ENCODE results near the gene DHCR7.

The DHCR7 gene

GRCh38 chr11:71474771-71475483, 26.7 kb upstream of the DHCR7 start:
- Histone ChIP-seq H2AFZ (ENCODE audit: low read depth, low read length, severe bottlenecking) (no peak overlapping the region), H3K36me3 (ENCODE audit: low read length) (no peaks in the 10 kb centered on the region)

GRCh38 chr11:71474141-71474770, 26.1 kb upstream of the DHCR7 start:
- no peaks in the 10 kb centered on the region for H4K20me1 ChIP-seq (ENCODE audit: low read depth, low read length)
- no peak for TF ChIP-seq CTCF (IDR thresholded peaks at IDR 0.05; ENCODE audit: insufficient read depth, low read length, poor library complexity, severe bottlenecking)
- no peak for TF ChIP-seq EZH2phosphoT487 (conservative IDR thresholded peaks at IDR 0.05; ENCODE audit: low read length)
- H3K4me3 ChIP-seq (ENCODE audit: insufficient read depth, low read length, poor library complexity, severe bottlenecking) = no peak overlapping the region
- no peak overlapping the region for H3K27ac ChIP-seq (ENCODE audit: low read depth, low read length)
- H3K9me2 ChIP-seq (replicated peaks; ENCODE audit: insufficient read depth, low read length) = no peaks in the 10 kb centered on the region
- H3F3A ChIP-seq (ENCODE audit: insufficient read depth) = no peaks in the 10 kb centered on the region
- no peak overlapping the region for H3K9ac ChIP-seq (ENCODE audit: low read length)
- no peak overlapping the region for H2AFZ ChIP-seq (ENCODE audit: low read depth, low read length, severe bottlenecking)
- H3K79me2 ChIP-seq (ENCODE audit: insufficient read depth, low read length) = no peaks in the 10 kb centered on the region
- H3K4me2 ChIP-seq (ENCODE audit: low read depth, low read length, poor library complexity, severe bottlenecking) = no peak overlapping the region
- H3K36me3 ChIP-seq (ENCODE audit: low read length) = no peaks in the 10 kb centered on the region
- no peaks in the 10 kb centered on the region for H3K9me3 ChIP-seq (ENCODE audit: insufficient read depth, low read length)
- H3K27me3 ChIP-seq (ENCODE audit: low read length) = no peaks in the 10 kb centered on the region

More at GRCh38 chr11:71474771-71475483, 26.7 kb upstream of the DHCR7 start:
- H3K9me2 ChIP-seq (replicated peaks; ENCODE audit: insufficient read depth, low read length) = no peaks in the 10 kb centered on the region
- H3F3A ChIP-seq (ENCODE audit: insufficient read depth) = no peaks in the 10 kb centered on the region
- H3K79me2 ChIP-seq (ENCODE audit: insufficient read depth, low read length) = no peaks in the 10 kb centered on the region
- no peaks in the 10 kb centered on the region for H4K20me1 ChIP-seq (ENCODE audit: low read depth, low read length)
- TF ChIP-seq EZH2phosphoT487 (conservative IDR thresholded peaks at IDR 0.05; ENCODE audit: low read length) = no peak
- no peak overlapping the region for H3K4me3 ChIP-seq (ENCODE audit: insufficient read depth, low read length, poor library complexity, severe bottlenecking)
- no peak overlapping the region for H3K4me2 ChIP-seq (ENCODE audit: low read depth, low read length, poor library complexity, severe bottlenecking)
- H3K9me3 ChIP-seq (ENCODE audit: insufficient read depth, low read length) = no peaks in the 10 kb centered on the region
- no peaks in the 10 kb centered on the region for H3K27me3 ChIP-seq (ENCODE audit: low read length)
- H3K27ac ChIP-seq (ENCODE audit: low read depth, low read length) = no peak overlapping the region
- no peak overlapping the region for H3K9ac ChIP-seq (ENCODE audit: low read length)

GRCh38 chr11:71473793-71474080, 25.5 kb upstream of the DHCR7 start:
- no peaks in the 10 kb centered on the region for H3K79me2 ChIP-seq (ENCODE audit: insufficient read depth, low read length)

More at GRCh38 chr11:71473793-71474080, 25.5 kb upstream of the DHCR7 start:
- Histone ChIP-seq H3K4me3 (ENCODE audit: insufficient read depth, low read length, poor library complexity, severe bottlenecking) (no peak overlapping the region), H3K36me3 (ENCODE audit: low read length) (no peaks in the 10 kb centered on the region), H3K27me3 (ENCODE audit: low read length) (no peaks in the 10 kb centered on the region), H3K9me3 (ENCODE audit: insufficient read depth, low read length) (no peaks in the 10 kb centered on the region), H3F3A (ENCODE audit: insufficient read depth) (no peaks in the 10 kb centered on the region), H3K9ac (ENCODE audit: low read length) (no peak overlapping the region), H2AFZ (ENCODE audit: low read depth, low read length, severe bottlenecking) (no peak overlapping the region), H3K4me2 (ENCODE audit: low read depth, low read length, poor library complexity, severe bottlenecking) (no peak overlapping the region), H4K20me1 (ENCODE audit: low read depth, low read length) (no peaks in the 10 kb centered on the region), H3K27ac (ENCODE audit: low read depth, low read length) (no peak overlapping the region), H3K9me2 (replicated peaks; ENCODE audit: insufficient read depth, low read length) (no peaks in the 10 kb centered on the region)
- TF ChIP-seq EZH2phosphoT487 (conservative IDR thresholded peaks at IDR 0.05; ENCODE audit: low read length) (no peak), CTCF (IDR thresholded peaks at IDR 0.05; ENCODE audit: insufficient read depth, low read length, poor library complexity, severe bottlenecking) (no peak)

Measured in SU-DHL-6 (cell line).